Activated T-cell treated with anti-CD3 and anti-CD28 coated beads, Interleukin-2, amount 50 U/mL, for 24 hours (primary cell): ENCODE data around the gene GRM2.
A peak's percentile ranks its signal among the peaks of the same experiment; 100 is the strongest.

Source experiments
- DNase-seq: peaks from one replicate; pipeline ENCODE4 v3.0.0-alpha.2; 2020
- H3K27ac Mint-ChIP-seq: 2 replicates; pipeline ENCODE4 v1.8.0; 2020; ENCODE audit warnings: mild to moderate bottlenecking, mixed read lengths
- H3K27me3 Mint-ChIP-seq: 2 replicates; pipeline ENCODE4 v1.8.0; 2020; ENCODE audit warnings: mixed read lengths
- H3K36me3 Mint-ChIP-seq: 2 replicates; pipeline ENCODE4 v1.8.0; 2020; ENCODE audit warnings: low read depth, mixed read lengths
- H3K4me1 Mint-ChIP-seq: 2 replicates; pipeline ENCODE4 v1.8.0; 2020; ENCODE audit warnings: low read depth, mixed read lengths
- H3K4me3 Mint-ChIP-seq: 2 replicates; pipeline ENCODE4 v1.8.0; 2020; ENCODE audit warnings: mild to moderate bottlenecking, moderate library complexity, mixed read lengths
- H3K9me3 Mint-ChIP-seq: 2 replicates; pipeline ENCODE4 v1.8.0; 2020; ENCODE audit warnings: mixed read lengths

The GRM2 gene

DNA sequence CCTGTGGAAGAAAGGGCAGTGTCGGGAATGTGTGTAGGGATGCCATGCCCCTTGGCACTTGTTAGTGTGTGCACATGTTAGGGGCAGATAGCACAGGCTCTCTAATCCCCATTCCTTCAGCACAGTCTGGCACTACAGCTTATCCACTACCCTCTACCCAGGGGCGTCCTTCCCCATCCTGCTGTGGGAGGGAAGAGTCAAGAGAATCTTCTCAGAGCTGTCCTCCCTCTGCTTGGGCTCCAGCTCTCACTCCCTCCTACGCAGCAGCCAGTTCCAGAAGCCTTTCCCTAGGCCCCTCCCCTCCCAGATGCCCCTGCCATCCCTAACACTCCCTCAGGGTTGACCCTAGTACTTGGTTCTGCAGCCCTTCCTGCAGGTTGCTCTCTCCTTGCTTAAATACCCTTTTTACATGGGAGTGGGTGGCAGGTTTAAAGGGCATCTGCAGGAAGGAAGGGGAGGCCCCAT is 815 bp upstream of the GRM2 start:
- Mint-ChIP-seq H3K9me3 (no peaks in the 10 kb centered on the region), H3K4me3 (no peak overlapping the region), H3K36me3 (peaks cover 37% of the 10 kb centered on the region), H3K27me3 (no peaks in the 10 kb centered on the region), H3K27ac (no peak overlapping the region), H3K4me1 (peaks cover 19% of the 10 kb centered on the region)
- DNase-seq = no peak

DNA sequence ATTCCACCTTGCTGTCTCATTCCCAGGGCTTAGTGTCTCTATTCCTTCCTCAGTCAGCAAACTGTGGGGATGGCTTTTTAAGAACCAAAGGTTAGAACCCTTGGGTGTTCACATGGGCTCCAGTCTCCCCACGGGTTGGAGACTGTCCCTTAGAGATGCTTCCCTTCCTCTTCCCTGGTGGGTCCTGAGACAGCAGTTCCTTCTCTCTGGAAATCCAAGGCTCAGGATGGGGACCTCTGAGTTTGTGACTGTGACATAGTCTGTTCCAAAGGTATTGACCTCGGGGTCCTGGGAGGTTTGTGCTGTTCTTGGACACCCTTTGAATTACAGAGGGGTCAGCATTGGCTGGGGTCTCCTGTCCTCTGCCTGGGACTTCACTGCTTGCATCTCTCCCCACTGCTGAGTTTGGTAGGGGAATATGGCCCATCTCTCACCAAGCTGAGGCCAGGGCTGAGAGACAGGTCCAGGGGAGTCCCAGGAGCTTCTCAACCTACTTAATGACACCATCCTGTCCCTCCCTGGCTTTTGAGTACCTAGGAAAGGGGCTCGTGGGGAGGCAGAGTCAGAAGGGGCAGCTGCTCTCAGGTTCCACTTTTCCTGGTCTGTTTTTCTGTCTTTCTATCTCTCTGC is 1.5 kb downstream of the GRM2 start:
- Mint-ChIP-seq H3K27me3 (no peaks in the 10 kb centered on the region), H3K4me1 (peaks cover 19% of the 10 kb centered on the region), H3K36me3 (peaks cover 20% of the 10 kb centered on the region), H3K9me3 (no peaks in the 10 kb centered on the region), H3K4me3 (no peak overlapping the region), H3K27ac (no peak overlapping the region)
- peak; percentile 27 for DNase-seq

DNA sequence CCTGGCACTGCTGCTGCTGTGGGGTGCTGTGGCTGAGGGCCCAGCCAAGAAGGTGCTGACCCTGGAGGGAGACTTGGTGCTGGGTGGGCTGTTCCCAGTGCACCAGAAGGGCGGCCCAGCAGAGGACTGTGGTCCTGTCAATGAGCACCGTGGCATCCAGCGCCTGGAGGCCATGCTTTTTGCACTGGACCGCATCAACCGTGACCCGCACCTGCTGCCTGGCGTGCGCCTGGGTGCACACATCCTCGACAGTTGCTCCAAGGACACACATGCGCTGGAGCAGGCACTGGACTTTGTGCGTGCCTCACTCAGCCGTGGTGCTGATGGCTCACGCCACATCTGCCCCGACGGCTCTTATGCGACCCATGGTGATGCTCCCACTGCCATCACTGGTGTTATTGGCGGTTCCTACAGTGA is 2.1 kb downstream of the GRM2 start:
- Mint-ChIP-seq H3K36me3 (peaks cover 16% of the 10 kb centered on the region), H3K4me3 (no peak overlapping the region), H3K27ac (peak overlapping the region; percentile 63), H3K4me1 (peaks cover 19% of the 10 kb centered on the region), H3K27me3 (no peaks in the 10 kb centered on the region), H3K9me3 (no peaks in the 10 kb centered on the region)
- DNase-seq = peak; percentile 32

DNA sequence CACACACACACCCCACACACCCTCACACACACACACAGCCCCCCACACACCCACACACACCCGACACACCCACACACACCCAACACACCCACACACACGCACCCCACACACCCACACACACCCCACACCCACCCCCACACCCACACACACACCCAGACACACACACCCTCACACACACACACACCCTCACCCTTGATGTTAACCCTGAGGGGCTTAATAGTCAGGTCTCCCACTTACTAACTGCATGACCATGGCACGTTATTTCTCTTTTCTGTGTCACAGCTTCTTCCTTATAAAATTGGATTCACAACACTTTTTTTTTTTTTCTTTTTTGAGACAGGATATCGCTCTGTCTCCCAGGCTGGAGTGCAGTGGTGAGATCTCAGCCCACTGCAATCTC is 2.8 kb downstream of the GRM2 start:
- peak; percentile 26 for DNase-seq
- Mint-ChIP-seq H3K4me3 (peak overlapping the region; percentile 50), H3K36me3 (peaks cover 10% of the 10 kb centered on the region), H3K27me3 (no peaks in the 10 kb centered on the region), H3K27ac (peak overlapping the region; percentile 95), H3K4me1 (peaks cover 17% of the 10 kb centered on the region), H3K9me3 (no peaks in the 10 kb centered on the region)

DNA sequence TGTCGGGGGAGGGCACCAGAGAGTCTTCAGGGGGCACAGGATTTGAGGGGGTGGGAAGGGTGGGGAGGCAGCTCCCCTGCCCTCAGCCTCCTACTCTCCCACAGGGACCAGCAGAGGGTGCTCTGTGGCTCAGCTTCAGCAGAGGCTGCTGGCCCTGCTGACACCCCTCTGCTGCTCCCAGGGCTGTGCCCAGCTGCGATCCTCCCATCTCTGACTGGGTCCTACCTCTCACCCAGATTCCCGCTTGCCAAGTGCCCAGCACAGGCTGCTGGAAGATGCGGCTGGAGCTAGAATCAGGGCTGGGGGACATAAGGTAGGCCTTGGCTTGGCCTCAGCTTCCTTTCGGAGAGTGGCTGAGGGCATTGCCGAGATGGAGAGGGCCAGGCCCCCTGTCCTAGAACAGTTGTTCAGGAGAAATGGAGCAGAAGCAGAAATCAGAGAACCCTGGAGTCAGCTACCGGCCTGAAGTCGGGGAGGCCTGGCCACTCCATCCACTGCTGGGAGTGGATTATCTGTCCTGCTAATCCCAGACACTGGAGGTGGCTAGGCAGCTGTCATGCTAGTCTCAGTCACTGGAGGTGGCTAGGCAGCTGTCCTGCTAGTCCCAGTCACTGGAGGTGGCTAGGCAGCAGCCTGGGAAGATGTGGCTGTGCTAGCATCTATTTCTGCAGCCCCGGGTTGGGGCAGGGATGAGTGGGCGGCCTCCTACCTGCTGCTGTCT is 3.9 kb downstream of the GRM2 start:
- Mint-ChIP-seq H3K9me3 (no peaks in the 10 kb centered on the region), H3K36me3 (peaks cover 3% of the 10 kb centered on the region), H3K27me3 (no peaks in the 10 kb centered on the region), H3K4me3 (no peak overlapping the region), H3K4me1 (peaks cover 15% of the 10 kb centered on the region), H3K27ac (no peak overlapping the region)
- peak; percentile 35 for DNase-seq

DNA sequence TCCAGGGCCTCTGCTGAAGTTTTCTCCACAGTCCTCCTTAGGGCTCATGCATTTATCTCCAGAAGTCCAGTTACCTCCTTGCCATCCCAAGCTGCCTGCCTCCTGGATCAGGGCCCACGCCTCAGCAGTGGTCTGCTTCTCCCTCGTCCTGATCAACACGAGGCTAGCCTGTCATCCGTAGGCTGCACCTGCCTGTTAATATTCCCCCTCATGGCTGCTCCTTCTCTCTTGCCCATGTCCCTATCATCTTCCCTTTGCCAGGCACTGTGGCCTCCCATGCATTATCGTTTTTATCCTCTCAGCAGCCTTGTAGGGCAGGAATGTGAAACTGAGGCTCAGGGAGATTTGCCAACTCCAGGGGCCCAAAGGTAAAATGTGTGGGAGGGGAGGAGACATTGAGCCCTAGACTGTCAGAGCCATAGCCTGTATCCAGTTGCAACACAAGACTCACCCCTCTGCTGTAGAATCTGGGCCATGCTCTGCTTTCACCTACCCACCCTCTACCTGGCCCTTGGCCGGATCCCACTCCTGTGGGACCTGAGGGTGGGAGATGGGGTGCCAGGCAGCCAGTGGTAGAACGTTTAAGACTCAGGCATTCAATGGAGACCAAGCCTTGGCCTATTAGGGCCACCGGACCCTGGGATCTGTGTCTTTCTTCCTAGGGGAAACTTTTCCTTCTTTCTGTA is 4.6 kb downstream of the GRM2 start:
- H3K27me3 Mint-ChIP-seq = no peaks in the 10 kb centered on the region
- DNase-seq = peak; percentile 15
- no peaks in the 10 kb centered on the region for H3K9me3 Mint-ChIP-seq
- peaks cover 8% of the 10 kb centered on the region for H3K4me1 Mint-ChIP-seq
- H3K4me3 Mint-ChIP-seq = no peak overlapping the region
- H3K36me3 Mint-ChIP-seq = peaks cover under 1% of the 10 kb centered on the region
- H3K27ac Mint-ChIP-seq = no peak overlapping the region

DNA sequence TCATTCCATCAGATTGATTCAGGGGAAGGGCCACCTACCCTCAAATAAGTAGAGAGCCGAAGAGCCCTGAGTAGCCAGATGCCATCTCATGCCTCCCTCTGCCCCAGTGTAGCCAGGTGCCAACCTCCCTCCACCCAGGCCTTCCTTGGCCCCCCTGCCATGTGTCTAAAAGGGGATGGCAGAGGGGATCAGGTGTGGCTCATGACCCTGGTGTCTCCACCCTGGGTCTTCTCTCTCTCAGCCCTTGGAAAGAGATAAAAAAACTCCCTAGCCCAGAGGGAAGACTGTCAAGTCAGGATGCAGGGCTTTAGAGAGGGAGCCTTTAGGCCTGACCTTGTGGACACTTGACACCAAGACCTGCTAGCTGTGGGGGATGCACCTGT is 5.2 kb downstream of the GRM2 start:
- H3K4me1 Mint-ChIP-seq = peaks cover 8% of the 10 kb centered on the region
- no peaks in the 10 kb centered on the region for H3K27me3 Mint-ChIP-seq
- no peak overlapping the region for H3K4me3 Mint-ChIP-seq
- no peak overlapping the region for H3K27ac Mint-ChIP-seq
- H3K9me3 Mint-ChIP-seq = no peaks in the 10 kb centered on the region
- no peak for DNase-seq
- H3K36me3 Mint-ChIP-seq = no peaks in the 10 kb centered on the region

DNA sequence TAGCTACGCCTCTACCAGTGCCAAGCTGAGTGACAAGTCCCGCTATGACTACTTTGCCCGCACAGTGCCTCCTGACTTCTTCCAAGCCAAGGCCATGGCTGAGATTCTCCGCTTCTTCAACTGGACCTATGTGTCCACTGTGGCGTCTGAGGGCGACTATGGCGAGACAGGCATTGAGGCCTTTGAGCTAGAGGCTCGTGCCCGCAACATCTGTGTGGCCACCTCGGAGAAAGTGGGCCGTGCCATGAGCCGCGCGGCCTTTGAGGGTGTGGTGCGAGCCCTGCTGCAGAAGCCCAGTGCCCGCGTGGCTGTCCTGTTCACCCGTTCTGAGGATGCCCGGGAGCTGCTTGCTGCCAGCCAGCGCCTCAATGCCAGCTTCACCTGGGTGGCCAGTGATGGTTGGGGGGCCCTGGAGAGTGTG is 5.7 kb downstream of the GRM2 start:
- no peaks in the 10 kb centered on the region for H3K36me3 Mint-ChIP-seq
- H3K4me3 Mint-ChIP-seq = no peak overlapping the region
- no peak overlapping the region for H3K27ac Mint-ChIP-seq
- no peaks in the 10 kb centered on the region for H3K27me3 Mint-ChIP-seq
- DNase-seq = no peak
- H3K9me3 Mint-ChIP-seq = no peaks in the 10 kb centered on the region
- peaks cover 4% of the 10 kb centered on the region for H3K4me1 Mint-ChIP-seq

DNA sequence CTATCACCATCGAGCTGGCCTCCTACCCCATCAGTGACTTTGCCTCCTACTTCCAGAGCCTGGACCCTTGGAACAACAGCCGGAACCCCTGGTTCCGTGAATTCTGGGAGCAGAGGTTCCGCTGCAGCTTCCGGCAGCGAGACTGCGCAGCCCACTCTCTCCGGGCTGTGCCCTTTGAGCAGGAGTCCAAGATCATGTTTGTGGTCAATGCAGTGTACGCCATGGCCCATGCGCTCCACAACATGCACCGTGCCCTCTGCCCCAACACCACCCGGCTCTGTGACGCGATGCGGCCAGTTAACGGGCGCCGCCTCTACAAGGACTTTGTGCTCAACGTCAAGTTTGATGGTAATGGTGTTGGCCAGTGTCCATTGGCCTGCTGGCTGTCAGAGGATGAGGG is 6.1 kb downstream of the GRM2 start:
- H3K36me3 Mint-ChIP-seq = no peaks in the 10 kb centered on the region

DNA sequence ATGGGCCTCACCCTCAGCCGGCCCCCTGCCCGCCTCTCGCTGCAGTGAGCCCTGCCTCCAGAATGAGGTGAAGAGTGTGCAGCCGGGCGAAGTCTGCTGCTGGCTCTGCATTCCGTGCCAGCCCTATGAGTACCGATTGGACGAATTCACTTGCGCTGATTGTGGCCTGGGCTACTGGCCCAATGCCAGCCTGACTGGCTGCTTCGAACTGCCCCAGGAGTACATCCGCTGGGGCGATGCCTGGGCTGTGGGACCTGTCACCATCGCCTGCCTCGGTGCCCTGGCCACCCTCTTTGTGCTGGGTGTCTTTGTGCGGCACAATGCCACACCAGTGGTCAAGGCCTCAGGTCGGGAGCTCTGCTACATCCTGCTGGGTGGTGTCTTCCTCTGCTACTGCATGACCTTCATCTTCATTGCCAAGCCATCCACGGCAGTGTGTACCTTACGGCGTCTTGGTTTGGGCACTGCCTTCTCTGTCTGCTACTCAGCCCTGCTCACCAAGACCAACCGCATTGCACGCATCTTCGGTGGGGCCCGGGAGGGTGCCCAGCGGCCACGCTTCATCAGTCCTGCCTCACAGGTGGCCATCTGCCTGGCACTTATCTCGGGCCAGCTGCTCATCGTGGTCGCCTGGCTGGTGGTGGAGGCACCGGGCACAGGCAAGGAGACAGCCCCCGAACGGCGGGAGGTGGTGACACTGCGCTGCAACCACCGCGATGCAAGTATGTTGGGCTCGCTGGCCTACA is 8.5 kb downstream of the GRM2 start:
- Mint-ChIP-seq H3K27me3 (no peaks in the 10 kb centered on the region), H3K27ac (no peak overlapping the region), H3K4me3 (no peak overlapping the region), H3K9me3 (no peaks in the 10 kb centered on the region), H3K4me1 (peaks cover 16% of the 10 kb centered on the region), H3K36me3 (no peaks in the 10 kb centered on the region)
- no peak for DNase-seq

More for the DNA sequence above, 6.1 kb downstream of the GRM2 start:
- DNase-seq = peak; percentile 19
- Mint-ChIP-seq H3K27ac (no peak overlapping the region), H3K27me3 (no peaks in the 10 kb centered on the region), H3K9me3 (no peaks in the 10 kb centered on the region), H3K4me3 (no peak overlapping the region), H3K4me1 (peaks cover 2% of the 10 kb centered on the region)

DNA sequence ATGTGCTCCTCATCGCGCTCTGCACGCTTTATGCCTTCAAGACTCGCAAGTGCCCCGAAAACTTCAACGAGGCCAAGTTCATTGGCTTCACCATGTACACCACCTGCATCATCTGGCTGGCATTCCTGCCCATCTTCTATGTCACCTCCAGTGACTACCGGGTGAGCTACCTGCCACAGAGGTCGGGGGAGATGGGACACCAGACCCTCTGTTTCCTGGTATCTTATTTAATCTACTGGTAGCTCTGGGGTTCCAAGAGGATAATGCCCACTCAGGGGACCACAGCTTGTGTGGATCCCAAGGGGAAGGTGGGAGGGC is 9.1 kb downstream of the GRM2 start:
- Mint-ChIP-seq H3K36me3 (no peaks in the 10 kb centered on the region), H3K27ac (no peak overlapping the region), H3K9me3 (no peaks in the 10 kb centered on the region), H3K4me3 (no peak overlapping the region), H3K27me3 (no peaks in the 10 kb centered on the region), H3K4me1 (peaks cover 20% of the 10 kb centered on the region)
- DNase-seq = no peak

DNA sequence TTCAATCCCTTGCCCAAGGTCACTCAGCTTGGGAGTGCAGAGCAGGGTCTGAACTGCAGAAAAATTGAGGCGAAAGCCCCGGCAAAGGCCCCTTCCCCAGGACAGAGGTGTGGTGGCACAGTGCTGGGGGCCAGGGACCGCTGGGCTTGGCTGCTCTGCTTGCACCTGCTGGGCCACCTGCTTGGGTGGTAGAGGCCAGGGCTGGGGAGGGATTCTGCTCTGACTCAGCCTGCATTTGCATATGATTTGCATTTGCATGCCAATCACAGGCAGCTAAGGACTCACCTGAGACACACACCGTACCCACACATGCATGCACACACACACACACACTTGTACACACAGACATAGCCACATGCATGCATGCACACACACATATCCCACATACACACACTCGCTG is 9.9 kb downstream of the GRM2 start:
- DNase-seq = no peak
- no peaks in the 10 kb centered on the region for H3K9me3 Mint-ChIP-seq
- no peak overlapping the region for H3K27ac Mint-ChIP-seq
- peaks cover 28% of the 10 kb centered on the region for H3K4me1 Mint-ChIP-seq
- H3K36me3 Mint-ChIP-seq = no peaks in the 10 kb centered on the region
- H3K27me3 Mint-ChIP-seq = no peaks in the 10 kb centered on the region
- H3K4me3 Mint-ChIP-seq = no peak overlapping the region

DNA sequence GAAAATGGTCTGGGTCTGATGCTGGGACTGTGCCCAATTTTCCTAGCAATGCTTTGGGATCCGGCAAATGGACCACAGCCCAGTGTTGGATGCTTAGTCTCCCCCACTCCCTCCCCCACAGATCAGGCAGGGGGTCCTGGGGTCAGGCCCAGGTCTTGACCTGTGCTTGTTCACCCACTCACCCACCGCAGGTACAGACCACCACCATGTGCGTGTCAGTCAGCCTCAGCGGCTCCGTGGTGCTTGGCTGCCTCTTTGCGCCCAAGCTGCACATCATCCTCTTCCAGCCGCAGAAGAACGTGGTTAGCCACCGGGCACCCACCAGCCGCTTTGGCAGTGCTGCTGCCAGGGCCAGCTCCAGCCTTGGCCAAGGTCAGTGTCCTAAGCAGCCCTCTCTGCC is 10.6 kb downstream of the GRM2 start:
- DNase-seq = no peak
- Mint-ChIP-seq H3K9me3 (peaks cover under 1% of the 10 kb centered on the region), H3K36me3 (no peaks in the 10 kb centered on the region), H3K4me3 (no peak overlapping the region), H3K27me3 (no peaks in the 10 kb centered on the region), H3K27ac (no peak overlapping the region), H3K4me1 (peaks cover 31% of the 10 kb centered on the region)

DNA sequence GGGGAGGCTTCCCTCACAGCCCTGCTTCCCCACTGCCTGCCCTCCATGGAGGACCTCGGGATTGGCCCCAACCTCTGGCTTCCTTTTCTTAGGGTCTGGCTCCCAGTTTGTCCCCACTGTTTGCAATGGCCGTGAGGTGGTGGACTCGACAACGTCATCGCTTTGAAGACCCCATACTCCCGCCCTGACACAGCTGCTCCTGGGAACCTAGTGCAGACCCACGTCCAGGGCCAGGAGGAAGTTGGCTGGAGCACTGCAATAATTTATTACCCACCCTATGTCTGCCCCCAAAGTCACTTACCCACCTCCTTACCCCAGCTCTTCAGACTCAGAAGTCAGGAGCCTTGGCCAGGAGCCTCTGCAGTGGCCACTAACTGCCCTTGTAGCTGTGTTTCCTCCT is 11.1 kb downstream of the GRM2 start:
- Mint-ChIP-seq H3K9me3 (peaks cover 2% of the 10 kb centered on the region), H3K36me3 (no peaks in the 10 kb centered on the region), H3K4me1 (peaks cover 31% of the 10 kb centered on the region), H3K27ac (no peak overlapping the region), H3K4me3 (no peak overlapping the region), H3K27me3 (no peaks in the 10 kb centered on the region)
- DNase-seq = no peak
